Measurements from ENCODE around the gene FEM1A.
"Not testable (repeated sequence)": the region's sequence is repeated elsewhere in the genome, so short reads cannot be mapped to it uniquely, and the experiment has no call there.

The FEM1A gene, protein sequence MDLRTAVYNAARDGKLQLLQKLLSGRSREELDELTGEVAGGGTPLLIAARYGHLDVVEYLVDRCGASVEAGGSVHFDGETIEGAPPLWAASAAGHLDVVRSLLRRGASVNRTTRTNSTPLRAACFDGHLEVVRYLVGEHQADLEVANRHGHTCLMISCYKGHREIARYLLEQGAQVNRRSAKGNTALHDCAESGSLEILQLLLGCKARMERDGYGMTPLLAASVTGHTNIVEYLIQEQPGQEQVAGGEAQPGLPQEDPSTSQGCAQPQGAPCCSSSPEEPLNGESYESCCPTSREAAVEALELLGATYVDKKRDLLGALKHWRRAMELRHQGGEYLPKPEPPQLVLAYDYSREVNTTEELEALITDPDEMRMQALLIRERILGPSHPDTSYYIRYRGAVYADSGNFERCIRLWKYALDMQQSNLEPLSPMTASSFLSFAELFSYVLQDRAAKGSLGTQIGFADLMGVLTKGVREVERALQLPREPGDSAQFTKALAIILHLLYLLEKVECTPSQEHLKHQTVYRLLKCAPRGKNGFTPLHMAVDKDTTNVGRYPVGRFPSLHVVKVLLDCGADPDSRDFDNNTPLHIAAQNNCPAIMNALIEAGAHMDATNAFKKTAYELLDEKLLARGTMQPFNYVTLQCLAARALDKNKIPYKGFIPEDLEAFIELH

DNA sequence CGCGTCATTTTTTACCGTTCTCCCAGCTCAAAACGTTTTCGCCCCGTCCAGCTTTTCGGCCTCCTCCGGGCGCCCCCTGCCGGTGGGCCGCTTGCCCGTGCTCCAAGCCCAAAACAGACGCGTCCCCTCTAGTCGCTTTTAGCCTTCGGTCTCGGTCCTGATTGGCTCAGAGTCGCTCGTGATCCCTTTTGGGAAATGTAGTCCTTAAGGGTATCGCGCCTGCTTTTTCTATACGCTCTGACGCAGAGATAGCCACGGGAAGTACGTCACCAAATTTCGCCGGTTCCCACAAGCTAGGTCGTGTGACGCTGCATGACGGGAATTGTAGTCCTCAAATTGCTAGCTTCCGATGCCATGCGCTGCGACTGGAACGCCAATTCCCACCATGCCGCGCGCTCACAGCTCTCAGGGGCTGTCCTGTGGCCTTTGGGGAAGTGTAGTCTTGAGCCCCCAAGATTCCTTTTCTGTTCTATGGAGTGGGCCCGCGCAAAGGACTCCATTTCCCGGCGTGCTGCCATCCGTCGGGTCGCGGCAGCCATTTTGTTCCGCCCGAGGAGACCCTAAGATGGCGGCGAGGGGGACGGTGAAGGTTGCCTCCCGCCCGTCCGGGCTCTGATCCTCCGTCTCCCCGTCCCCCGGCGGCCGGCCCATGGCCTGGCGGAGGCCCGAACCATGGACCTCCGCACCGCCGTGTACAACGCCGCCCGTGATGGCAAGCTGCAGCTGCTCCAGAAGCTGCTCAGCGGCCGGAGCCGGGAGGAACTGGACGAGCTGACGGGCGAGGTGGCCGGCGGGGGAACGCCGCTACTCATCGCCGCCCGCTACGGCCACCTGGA is at the start of gene FEM1A:
Gene FEM1A, plus strand, starts transcription at position 552 of the 836 bp plus-strand sequence. Its CDS starts 121 bp downstream, at position 673.
- DNase-seq (ENCODE audit: extremely low spot score, insufficient read length, low read depth), result peak; percentile 91
- peak; percentile 99 for FAIRE-seq

DNA sequence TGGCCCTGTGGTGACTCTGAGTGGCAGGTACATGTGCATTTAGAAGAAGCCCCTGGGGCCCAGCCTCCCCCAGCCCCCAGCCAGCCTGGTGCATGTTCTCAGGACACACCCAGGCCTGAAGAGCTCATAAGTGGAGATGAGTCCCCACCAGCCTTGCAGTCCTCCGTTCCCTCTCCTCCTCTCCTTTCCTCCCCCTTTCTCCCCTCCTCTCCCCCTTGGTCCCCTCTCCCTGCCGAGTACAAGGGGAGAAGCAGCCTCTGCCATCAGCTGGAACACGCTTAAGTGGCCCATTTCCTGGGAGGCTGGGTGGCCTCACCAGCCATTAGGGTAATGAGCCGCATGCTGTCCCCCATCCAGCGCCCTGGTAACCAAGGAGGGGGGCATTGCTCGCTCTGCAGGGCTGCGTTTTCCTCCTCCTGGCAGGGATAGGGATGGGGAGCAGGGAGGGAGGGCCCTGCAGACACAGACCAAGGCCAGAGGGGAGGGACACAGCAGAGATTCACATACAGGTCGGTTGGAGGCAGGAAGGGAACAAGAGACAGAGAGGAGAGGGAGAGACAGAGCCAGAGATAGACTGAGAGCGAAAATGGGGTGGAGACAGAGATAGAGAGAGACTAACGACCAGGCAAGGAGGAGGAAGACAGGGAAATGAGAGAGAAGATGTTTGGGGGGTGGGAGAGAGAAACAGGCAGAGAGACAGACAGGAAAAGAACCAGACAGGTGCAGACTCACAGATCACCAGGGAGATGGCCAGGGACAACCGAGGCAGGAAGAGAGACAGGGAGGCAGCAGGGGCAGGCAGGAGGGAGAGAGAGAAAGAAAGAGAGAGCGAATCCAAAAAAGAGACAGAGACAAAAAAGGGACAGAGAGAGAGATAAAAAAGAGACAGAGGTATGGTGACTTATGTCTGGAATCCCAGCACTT is 48.5 kb upstream of the FEM1A start:
- FAIRE-seq (no peak), DNase-seq (ENCODE audit: extremely low spot score, insufficient read length, low read depth) (no peak)

DNA sequence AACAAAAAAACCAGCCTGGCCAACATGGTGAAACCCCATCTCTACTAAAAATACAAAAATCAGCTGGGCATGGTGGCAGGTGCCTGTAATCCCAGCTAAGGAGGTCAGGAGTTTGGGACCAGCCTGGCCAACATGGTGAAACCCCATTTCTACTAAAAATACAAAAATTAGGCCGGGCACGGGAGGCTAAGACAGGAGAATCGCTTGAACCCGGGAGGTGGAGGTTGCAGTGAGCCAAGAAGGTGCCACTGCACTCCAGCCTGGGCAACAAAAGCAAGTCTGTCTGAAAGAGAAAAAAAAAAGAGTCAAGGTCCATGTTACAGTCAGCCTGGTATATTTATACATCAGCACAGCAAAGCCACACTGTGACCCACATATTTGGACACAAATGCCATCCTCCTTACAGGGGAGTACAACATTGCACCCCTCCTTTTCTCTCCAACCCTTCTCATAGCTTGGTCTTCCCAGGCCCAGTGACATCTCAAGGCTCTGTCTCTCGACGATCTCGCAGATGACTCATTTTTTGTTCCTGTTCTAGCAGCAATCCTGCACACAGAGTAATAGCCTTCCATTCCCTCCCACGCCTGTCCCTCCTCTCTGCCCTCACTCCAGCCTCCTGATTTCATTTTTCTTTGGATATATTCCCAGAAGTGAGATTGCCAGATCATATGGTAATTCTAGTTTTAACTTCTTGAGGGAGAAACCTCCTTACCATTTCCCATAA is 46.9 kb upstream of the FEM1A start:
- DNase-seq (ENCODE audit: extremely low spot score, insufficient read length, low read depth) (no peak), FAIRE-seq (no peak)

DNA sequence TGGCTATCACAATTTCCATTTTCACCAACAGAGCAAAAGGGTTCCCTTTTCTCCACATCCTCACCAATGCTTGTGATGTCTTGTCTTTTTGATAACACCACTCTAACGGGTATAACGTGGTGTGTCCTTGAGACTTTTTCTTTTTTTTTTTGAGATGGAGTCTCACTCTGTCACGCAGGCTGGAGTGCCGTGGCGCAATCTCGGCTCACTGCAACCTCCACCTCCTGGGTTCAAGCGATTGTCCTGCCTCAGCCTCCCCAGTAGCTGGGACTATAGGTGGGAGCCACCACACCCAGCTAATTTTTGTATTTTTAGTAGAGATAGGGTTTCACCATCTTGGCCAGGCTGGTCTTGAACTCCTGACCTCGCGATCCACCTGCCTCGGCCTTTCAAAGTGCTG is 46.4 kb upstream of the FEM1A start:
- FAIRE-seq, result not testable (repeated sequence)

DNA sequence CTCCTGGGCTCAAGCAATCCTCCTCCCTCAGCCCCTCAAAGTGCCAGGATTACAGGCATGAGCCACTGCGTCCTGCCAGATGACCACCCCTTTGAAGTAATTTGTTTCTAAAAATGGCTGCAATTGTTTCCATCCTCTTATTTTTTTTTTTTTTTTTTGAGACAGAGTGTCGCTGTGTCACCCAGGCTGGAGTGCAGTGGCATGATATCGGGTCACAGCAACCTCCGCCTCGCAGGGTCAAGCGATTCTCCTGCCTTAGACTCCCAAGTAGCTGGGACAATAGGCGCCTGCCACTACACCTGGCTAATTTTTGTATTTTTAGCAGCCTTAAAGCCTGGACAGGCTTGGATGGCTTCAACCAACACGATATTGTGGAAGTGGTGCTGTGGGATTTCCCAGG is 45.5 kb upstream of the FEM1A start:
- FAIRE-seq, result no peak
- DNase-seq (ENCODE audit: extremely low spot score, insufficient read length, low read depth), result no peak

More for the DNA sequence above, 46.4 kb upstream of the FEM1A start:
- DNase-seq (ENCODE audit: extremely low spot score, insufficient read length, low read depth), result not testable (repeated sequence)

DNA sequence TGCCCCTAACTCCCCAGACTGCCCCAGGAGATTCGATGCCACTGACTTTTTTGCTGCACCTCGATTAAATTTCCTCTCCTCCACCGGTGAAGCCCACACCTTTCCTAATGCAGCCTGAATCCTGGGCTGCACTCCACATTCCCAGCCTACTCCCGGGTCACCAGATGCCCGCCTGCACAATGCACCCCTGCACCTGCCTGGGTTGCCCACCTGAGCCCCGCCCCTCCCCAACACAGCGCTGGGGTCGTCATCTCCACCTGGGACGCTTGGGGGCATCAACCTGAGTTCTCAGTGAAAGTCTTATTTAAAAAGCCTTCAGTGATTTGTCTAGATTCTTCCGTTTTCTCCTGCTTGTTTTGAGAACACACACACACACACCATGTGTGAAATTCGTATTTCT is 43.3 kb upstream of the FEM1A start:
- no peak for FAIRE-seq
- no peak for DNase-seq (ENCODE audit: extremely low spot score, insufficient read length, low read depth)

DNA sequence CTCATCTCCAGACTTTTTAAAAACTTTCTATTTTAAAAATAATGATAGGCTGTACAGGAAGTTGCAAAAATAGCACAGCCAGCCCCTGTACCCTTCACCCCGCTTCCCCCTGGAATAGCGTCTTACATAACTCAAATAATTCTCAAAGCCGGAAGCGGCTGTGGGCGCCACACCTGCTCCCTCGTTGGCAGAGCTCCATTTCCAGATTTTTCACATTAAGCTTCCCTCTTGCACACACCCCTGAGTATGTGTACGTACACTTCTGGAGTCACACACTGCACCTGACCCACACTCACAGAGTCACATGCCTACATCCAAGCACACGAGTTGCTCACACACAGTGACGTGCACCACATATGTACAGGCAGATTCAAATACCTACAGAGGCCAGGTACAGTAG is 42.9 kb upstream of the FEM1A start:
- FAIRE-seq (no peak), DNase-seq (ENCODE audit: extremely low spot score, insufficient read length, low read depth) (no peak)

DNA sequence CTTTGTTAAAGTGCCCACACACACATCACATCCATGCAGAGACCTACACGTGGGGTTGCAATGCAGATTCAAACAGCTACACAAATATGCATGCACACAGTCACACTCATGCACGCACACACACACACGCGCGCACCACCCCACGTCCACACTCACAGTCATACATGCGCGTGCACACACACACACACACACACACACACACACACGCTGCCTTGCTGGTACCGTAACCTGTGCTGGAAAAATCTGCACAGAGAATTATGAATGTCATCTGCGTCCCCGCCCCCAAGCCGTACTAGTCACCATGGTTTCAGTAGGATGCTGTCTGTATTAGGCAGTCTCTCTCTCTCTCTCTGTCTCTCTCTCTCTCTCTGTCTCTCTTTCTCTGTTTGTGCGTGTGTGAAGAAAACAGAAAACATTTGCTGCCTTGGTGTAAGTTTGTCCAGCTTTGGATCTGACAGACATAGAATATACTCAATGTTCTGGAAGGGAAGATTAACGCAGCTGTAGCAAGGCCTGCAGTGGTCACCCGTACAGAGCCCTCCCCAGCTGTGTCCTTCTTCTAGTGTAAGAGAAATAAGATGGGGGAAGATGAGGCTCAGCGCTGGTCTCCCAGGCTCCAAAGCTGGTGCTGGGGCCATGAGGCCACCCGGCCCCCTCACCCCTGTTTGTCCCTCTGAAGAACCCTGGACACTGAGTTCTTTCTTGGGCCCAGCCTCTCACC is 41.5 kb upstream of the FEM1A start:
- no peak for FAIRE-seq
- DNase-seq (ENCODE audit: extremely low spot score, insufficient read length, low read depth), result no peak

DNA sequence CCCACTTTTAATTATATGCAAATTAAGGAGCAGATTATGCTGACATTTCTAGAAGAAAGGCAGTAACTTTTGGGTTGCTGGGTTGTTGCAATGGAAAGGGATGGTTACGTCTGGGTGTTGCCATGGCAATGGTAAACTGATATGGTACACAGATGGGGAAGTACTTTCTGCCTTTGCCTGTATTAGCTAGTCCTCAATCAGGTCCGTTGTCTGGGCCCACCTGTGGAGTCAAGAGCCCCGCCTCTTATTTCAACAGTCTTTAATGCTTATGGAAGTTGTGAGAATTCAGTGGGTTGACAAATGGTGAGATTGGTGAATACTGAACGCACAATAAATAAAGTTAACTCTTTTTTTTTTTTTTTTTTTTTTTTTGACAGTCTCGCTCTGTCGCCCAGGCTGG is 37.3 kb upstream of the FEM1A start:
- FAIRE-seq (no peak), DNase-seq (ENCODE audit: extremely low spot score, insufficient read length, low read depth) (no peak)

DNA sequence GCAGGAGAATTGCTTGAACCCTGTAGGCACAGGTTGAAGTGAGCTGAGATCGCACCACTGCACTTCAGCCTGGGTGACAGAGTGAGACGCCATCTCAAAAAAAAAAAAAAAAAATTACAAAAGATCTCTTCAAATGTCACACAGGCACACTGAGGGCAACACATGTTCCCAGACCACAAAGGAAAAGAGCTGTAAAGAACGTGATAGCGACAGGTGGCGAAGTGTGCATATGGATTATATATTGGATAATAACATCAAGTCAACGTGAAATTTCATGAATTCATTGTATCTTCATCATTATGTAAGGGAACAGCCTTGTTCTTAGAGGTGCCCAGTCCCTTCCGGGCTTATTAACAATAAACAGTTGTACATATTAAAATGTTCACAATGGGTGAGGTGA is 36.1 kb upstream of the FEM1A start:
- DNase-seq (ENCODE audit: extremely low spot score, insufficient read length, low read depth) (no peak), FAIRE-seq (no peak)

DNA sequence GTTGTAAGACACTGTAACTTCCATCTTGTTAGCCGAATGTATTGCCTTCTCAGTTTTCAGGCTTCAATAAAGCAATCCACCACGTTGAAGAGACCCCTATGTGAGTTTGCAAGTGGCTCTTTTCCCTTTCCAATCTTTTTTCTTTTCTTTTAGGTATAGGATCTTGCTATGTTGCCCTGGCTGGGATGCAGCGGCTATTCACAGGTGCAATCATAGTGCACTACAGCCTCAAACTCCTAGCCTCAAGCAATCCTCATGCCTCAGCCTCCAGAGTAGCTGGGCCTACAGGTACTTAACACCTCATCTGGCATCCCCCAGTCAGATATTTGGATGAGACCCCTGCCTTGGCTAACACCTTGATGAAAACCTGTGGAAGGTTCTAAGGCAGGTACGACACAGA is 33.5 kb upstream of the FEM1A start:
- no peak for DNase-seq (ENCODE audit: extremely low spot score, insufficient read length, low read depth)
- FAIRE-seq, result no peak

DNA sequence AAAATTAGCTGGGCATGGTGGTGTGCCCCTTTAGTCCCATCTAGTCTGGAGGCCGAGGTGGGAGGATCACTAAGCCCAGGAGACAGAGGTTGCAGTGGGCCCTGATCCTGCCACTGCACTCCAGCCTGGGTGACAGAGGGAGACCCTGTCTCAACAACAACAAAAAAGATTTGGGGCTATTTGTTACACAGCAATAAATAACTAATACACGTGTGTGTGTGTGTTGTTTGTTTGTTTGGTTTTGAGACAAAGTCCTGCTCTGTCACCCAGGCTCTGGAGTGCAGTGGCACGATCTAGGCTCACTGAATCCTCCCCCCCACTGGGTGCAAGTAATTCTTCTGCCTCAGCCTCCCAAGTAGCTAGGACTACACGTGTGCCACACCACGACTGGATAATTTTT is 32.9 kb upstream of the FEM1A start:
- DNase-seq (ENCODE audit: extremely low spot score, insufficient read length, low read depth), result no peak
- no peak for FAIRE-seq

DNA sequence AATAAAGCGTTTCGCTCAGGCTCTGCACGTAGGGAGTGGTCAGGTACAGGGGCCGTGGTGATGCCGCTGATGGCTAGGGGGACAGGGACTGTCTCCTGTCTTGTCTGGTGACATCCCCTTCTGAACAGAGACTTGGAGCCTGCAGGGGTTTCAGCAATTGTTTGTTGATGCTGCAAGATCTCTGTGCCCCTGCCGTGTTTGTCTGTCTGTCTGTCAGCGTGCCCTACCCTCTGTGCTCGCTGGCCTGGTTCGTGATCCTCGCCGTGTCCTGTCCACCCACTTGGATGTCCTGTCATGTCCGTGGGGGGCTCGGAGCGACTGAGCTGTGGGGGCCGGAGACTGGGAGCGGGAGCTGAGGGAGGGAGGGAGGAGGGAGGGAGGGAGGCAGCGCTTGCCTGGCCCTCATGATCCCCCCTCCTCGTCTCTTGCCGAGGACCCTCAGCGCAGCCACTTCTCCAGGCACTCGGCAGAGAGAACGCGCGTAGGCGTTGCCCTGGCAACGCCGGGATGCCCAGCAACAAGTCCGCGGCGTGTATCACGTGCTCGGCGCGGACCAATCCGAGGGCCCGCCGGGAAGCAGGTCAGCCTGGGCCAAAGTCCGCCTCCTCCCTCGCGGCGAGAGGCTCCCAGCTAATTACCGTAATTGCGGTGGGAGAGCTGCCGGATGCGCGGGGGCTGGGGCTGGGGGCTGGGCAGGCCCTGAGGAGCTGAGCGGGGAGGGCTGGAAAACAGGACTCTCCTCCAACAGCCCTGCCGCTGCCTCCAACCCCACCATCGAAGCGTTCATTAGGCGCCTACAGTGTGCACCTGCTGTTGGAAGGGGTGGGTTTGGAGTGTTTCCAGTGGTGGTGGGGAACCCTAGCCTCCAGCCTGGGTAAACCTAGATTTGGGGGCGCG is 31.9 kb upstream of the FEM1A start:
- FAIRE-seq (peak; percentile 91), DNase-seq (ENCODE audit: extremely low spot score, insufficient read length, low read depth) (peak; percentile 99)

DNA sequence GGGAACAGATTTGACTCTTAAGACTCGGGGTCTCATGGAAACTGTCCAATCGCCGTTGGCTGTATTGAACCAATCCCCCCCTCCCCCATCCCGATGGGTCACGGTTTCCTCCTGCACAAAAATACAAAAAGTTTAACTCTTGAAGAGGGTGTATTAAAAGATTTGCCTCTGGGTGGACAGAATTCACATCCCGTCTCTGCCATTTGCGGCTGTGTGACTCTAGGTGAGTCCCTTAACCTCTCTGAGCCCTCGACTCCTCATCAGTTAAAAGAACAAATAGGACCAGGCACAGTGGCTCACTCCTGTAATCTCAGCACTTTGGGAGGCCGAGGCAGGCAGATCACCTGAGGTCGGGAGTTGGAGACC is 31.3 kb upstream of the FEM1A start:
- no peak for FAIRE-seq
- DNase-seq (ENCODE audit: extremely low spot score, insufficient read length, low read depth), result no peak

DNA sequence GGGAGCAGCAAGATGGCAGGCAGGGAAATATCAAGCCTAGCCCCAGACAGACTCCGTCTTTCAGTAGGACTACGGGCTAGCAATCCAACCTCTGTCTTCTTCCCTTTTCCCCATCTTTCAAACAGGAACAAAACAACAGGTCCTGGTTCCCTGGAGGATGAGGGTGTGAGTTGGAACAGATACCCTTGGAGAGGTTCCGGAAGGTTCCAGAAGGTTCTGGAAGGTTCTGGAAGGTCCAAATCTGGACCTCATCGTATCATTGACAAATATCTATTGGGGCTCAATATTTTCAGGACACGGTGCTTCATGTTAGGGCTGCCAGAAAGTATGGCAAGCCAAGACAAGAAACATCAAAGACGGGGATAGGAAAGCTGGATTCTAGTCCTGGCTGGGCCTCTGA is 28.5 kb upstream of the FEM1A start:
- FAIRE-seq (no peak), DNase-seq (ENCODE audit: extremely low spot score, insufficient read length, low read depth) (no peak)

DNA sequence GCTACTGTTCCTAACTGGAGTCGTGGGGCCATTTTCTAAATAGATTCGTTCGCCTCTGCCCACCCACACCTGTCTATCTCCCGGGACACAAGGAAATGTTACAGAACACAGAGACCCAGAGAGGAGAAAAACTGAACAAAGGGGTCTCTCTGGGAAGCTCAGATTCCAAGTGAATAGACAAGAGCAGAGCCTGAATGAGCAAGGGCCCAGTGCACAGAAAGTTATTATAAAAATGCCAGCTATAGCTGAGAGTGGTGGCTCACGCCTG is 27.2 kb upstream of the FEM1A start:
- no peak for FAIRE-seq

DNA sequence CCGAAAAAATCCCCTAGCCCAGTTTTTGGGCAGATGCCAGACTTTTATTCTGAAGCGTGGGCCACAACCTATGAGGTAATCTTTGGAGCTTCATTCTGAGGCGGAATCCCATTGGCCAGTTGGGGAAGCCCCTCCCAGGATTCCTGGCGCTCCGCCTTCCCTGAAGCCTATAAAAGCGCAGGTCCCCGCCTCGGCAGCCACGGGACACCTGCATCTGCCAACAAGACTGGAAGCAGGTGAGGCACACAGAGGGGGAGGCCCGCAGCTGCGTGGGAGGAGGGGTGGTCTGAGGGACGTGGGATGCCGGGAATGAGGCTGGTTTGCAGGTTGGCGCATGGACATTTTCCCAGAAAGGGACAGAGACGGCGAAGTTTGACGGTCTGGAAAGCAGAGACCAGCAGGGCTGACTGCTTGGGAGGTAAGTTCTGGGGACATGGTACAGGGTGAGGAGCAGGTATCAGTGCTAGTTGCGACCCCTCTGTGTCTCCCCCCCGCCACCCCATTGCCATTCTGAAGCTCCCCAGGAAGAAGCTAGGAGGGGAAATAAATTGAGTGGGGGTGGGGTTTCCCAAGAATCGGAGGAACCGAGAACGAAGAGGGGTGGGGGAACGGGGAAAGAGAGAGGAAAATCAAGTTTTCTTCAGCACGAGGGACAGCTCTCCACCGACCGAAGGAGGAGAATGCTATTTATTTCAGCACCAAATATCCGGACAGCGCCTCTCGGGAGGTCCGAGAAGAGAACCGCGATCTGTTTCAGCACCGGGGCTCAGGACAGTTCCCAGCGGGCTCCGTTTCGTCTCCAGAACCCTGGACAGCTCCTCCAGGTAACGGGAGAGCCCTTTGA is 22.4 kb upstream of the FEM1A start:
- FAIRE-seq (peak; percentile 82), DNase-seq (ENCODE audit: extremely low spot score, insufficient read length, low read depth) (peak; percentile 64)

More for the DNA sequence above, 27.2 kb upstream of the FEM1A start:
- DNase-seq (ENCODE audit: extremely low spot score, insufficient read length, low read depth), result no peak
